K562 (cell line): ENCODE measurements around the gene ERC2. TPM values are rescaled to one million over a fixed set of nuclear protein-coding genes. Genes with fewer than 3 reads are reported as not detected.

Experiments used
- ATAC-seq: fragments of 200-7000 bp; cut with Tn5 transposase; 3 replicates; pipeline ENCODE4 v1.9.1; 2020; ENCODE audit warnings: moderate library complexity
- BruUV-seq: library from RNA; stranded (reverse); fragments of 400-500 nt; replicated peaks from 2 replicates; lab custom pipeline; 2021; lab: Mats Ljungman, UMichigan
- CTCF ChIA-PET: fragments of 300-600 bp; formaldehyde crosslinking; extraction: SDS; loops from one replicate; lab custom pipeline; 2021; ENCODE audit warnings: low intra/inter-chr PET ratio; lab: Yijun Ruan, JAX
- POLR2A ChIA-PET: fragments of 300-600, 350-650 bp; sonication (Branson Sonifier 250); formaldehyde crosslinking; extraction: SDS; loops from one replicate; lab custom pipeline; 2021; ENCODE audit warnings: antibody characterized with exemption, inconsistent platforms; lab: Yijun Ruan, JAX
- DNase-seq, 4 experiments: peaks; one replicate each; pipeline versions ENCODE4 v3.0.0 to v3.0.0-alpha.2; 2011 to 2018; ENCODE audit warnings: low spot score in 3 of 4, mixed read lengths in 3 of 4; ENCODE audit errors: extremely low read depth in 1 of 4
- FAIRE-seq: peaks from 2 replicates; lab custom pipeline; 2011; peaks lifted over from hg19 to GRCh38; lab: Jason Lieb, UNC
- H2AFZ ChIP-seq: 2 replicates; pipeline ENCODE4 v1.6.0; 2011; ENCODE audit warnings: low read depth, low read length, control low read depth, inconsistent platforms
- H3K27ac ChIP-seq: fragments of 200-600 bp; 3 replicates; pipeline ENCODE4 v1.8.0; 2011; ENCODE audit warnings: low read depth, mild to moderate bottlenecking, control low read depth, inconsistent platforms, low read length, moderate library complexity, mixed read lengths; ENCODE audit errors: extremely low read depth
- H3K27me3 ChIP-seq, 2 experiments: fragments of 300-600 bp in 1 of 2; 2 replicates in 1 of 2; 3 replicates in 1 of 2; pipeline versions ENCODE4 v1.6.0 to v1.8.0; 2011; ENCODE audit warnings: inconsistent platforms in 2 of 2, low read length in 2 of 2, mild to moderate bottlenecking in 1 of 2, mixed read lengths in 1 of 2, moderate library complexity in 1 of 2; ENCODE audit not compliant: control insufficient read depth in 2 of 2, insufficient read depth in 2 of 2
- H3K36me3 ChIP-seq: fragments of 300-600 bp; 3 replicates; pipeline ENCODE4 v1.8.0; 2011; ENCODE audit warnings: mild to moderate bottlenecking, low read length, inconsistent platforms; ENCODE audit not compliant: control insufficient read depth, insufficient read depth
- H3K4me1 ChIP-seq, 2 experiments: fragments of 200-600 bp in 1 of 2; replicated peaks in 1 of 2; 2 replicates in 1 of 2; 3 replicates in 1 of 2; pipeline versions ENCODE4 v1.5.1 to v1.8.0; 2011; ENCODE audit warnings: inconsistent platforms in 2 of 2, low read length in 2 of 2, mild to moderate bottlenecking in 1 of 2, mixed read lengths in 1 of 2, moderate library complexity in 1 of 2; ENCODE audit not compliant: control insufficient read depth in 2 of 2, insufficient read depth in 2 of 2
- H3K4me2 ChIP-seq: 2 replicates; pipeline ENCODE4 v1.6.1; 2011; ENCODE audit warnings: low read length, control low read depth, inconsistent platforms, mixed read lengths; ENCODE audit not compliant: insufficient read depth
- H3K4me3 ChIP-seq: fragments of 200-600 bp; sonication (generic), shearing (Covaris generic); 2 replicates; pipeline ENCODE4 v1.5.1; 2016; ENCODE audit warnings: control low read depth, inconsistent platforms
- H3K79me2 ChIP-seq: fragments of 200-600 bp; 3 replicates; pipeline ENCODE4 v1.8.0; 2011; ENCODE audit warnings: low read length, inconsistent platforms; ENCODE audit not compliant: control insufficient read depth, insufficient read depth
- H3K9ac ChIP-seq, 2 experiments: 2 replicates each; pipeline versions ENCODE4 v1.6.0 to v1.6.1; 2011; ENCODE audit warnings: low read depth in 2 of 2, low read length in 2 of 2, control low read depth in 1 of 2, inconsistent platforms in 1 of 2, mild to moderate bottlenecking in 1 of 2, mixed read lengths in 1 of 2; ENCODE audit not compliant: insufficient read depth in 1 of 2
- H3K9me1 ChIP-seq: one replicate; pipeline ENCODE4 v1.6.0; 2011; ENCODE audit warnings: inconsistent platforms, mild to moderate bottlenecking, low read length, moderate library complexity; ENCODE audit not compliant: control insufficient read depth, insufficient read depth
- H3K9me3 ChIP-seq: replicated peaks from 2 replicates; pipeline ENCODE4 v1.5.1; 2011; ENCODE audit warnings: low read depth, low read length, inconsistent platforms; ENCODE audit not compliant: control insufficient read depth, insufficient read depth
- H4K20me1 ChIP-seq: replicated peaks from 2 replicates; pipeline ENCODE4 v1.6.1; 2011; ENCODE audit warnings: low read length, inconsistent platforms, mixed read lengths; ENCODE audit not compliant: control insufficient read depth, insufficient read depth
- ETS2 ChIP-seq: IDR thresholded peaks from 2 replicates; pipeline ENCODE4 v1.6.1; 2016; ENCODE audit warnings: borderline replicate concordance, missing genetic modification characterization, mild to moderate bottlenecking, moderate library complexity, missing compliant biosample characterization; ENCODE audit not compliant: poor library complexity, severe bottlenecking
- HDAC2 ChIP-seq: fragments of 450-650 bp; IDR thresholded peaks from 2 replicates; pipeline ENCODE4 v1.6.1; 2016; ENCODE audit warnings: mild to moderate bottlenecking
- HMG20B ChIP-seq: fragments of 250-450 bp; sonication (Bioruptor Pico); IDR thresholded peaks from 2 replicates; pipeline ENCODE4 v1.5.0; 2021; ENCODE audit warnings: mild to moderate bottlenecking
- KAT2B ChIP-seq: IDR thresholded peaks from one replicate; pipeline ENCODE4 v1.6.1; 2012; ENCODE audit warnings: low read depth, mild to moderate bottlenecking, control low read depth, inconsistent platforms, low read length, moderate library complexity
- NR1H2 ChIP-seq: sonication (generic); formaldehyde crosslinking; IDR thresholded peaks from 2 replicates; pipeline ENCODE4 v1.4.0; 2020; ENCODE audit warnings: mild to moderate bottlenecking, missing genetic modification reagents
- NR3C1 ChIP-seq: sonication (generic); formaldehyde crosslinking; IDR thresholded peaks from 2 replicates; pipeline ENCODE4 v1.8.1; 2022; ENCODE audit warnings: missing genetic modification reagents
- TARDBP ChIP-seq: fragments of 450-650 bp; IDR thresholded peaks from 2 replicates; pipeline ENCODE4 v1.6.1; 2016
- ZFP30 ChIP-seq: fragments of 250-450 bp; sonication (Bioruptor Pico); IDR thresholded peaks from 2 replicates; pipeline ENCODE4 v1.8.0; 2022; ENCODE audit warnings: moderate library complexity, mild to moderate bottlenecking, inconsistent platforms, borderline replicate concordance
- ZNF143 ChIP-seq: sonication (generic); formaldehyde crosslinking; IDR thresholded peaks from 2 replicates; pipeline ENCODE4 v1.9.0; 2022; ENCODE audit warnings: mild to moderate bottlenecking, missing genetic modification reagents
- ZNF146 ChIP-seq: IDR thresholded peaks from one replicate; pipeline ENCODE4 v1.6.1; 2018; ENCODE audit warnings: missing compliant biosample characterization; ENCODE audit not compliant: unreplicated experiment
- ZNF282 ChIP-seq: sonication (generic); formaldehyde crosslinking; IDR thresholded peaks from 2 replicates; pipeline ENCODE4 v1.8.1; 2023; ENCODE audit warnings: missing genetic modification reagents
- ZNF785 ChIP-seq: fragments of 250-450 bp; sonication (Bioruptor Pico); IDR thresholded peaks from 2 replicates; pipeline ENCODE4 v1.4.0; 2020; ENCODE audit warnings: mild to moderate bottlenecking
- ZNF79 ChIP-seq: fragments of 250-450 bp; sonication (Bioruptor Pico); IDR thresholded peaks from 2 replicates; pipeline ENCODE4 v1.4.0; 2020; ENCODE audit warnings: low read depth, mild to moderate bottlenecking, moderate library complexity
- WGBS: fragments of 100-300 bp; shearing (Covaris generic); methylation state at CpG from one replicate; pipeline ENCODE4 v1.1.6; 2016; ENCODE audit warnings: low coverage, mixed read lengths; ENCODE audit not compliant: insufficient coverage; ENCODE audit errors: missing lambda C conversion rate; 5-methylcytosine and 5-hydroxymethylcytosine counted together
- in situ Hi-C: fragments of 300-500 bp; cut with MboI; formaldehyde crosslinking; loops from 4 replicates; pipeline ENCODE4 v1.15.0; 2018; ENCODE audit warnings: inconsistent platforms, mixed read lengths
- intact Hi-C: fragments of 100-400 bp; cut with micrococcal nuclease; formaldehyde crosslinking; loops from 2 replicates; pipeline ENCODE4 v1.14.2; 2022
- polyA plus RNA-seq, 8 experiments: library from polyadenylated mRNA; depleted of rRNA in 4 of 8; stranded (reverse) in 5 of 8; unstranded in 3 of 8; fragments of >200 nt; fragmentation: Nextera tagmentation in 2 of 8; fragmentation: Illumina TruSeq in 1 of 8; extraction: Ambion mirVana in 2 of 8; extraction: Trizol in 1 of 8; gene quantifications; 2 replicates each; pipeline versions ENCODE4 v1.2.1 to v1.2.3, GENCODE V29; 2011 to 2014; ENCODE audit warnings: inconsistent platforms in 1 of 8, missing spikeins in 1 of 8
- total RNA-seq, 7 experiments: library from RNA; depleted of rRNA in 6 of 7; stranded (reverse); fragments of >200 nt in 6 of 7; fragmentation: Illumina TruSeq in 2 of 7; extraction: Trizol in 2 of 7; gene quantifications; 2 replicates each; pipeline versions ENCODE4 v1.2.1 to v1.2.3, GENCODE V29; 2011 to 2021; ENCODE audit warnings: low replicate concordance in 1 of 7

ERC2 gene
- total and polyA plus RNA-seq, 9 of the 15 experiments (the other 6 are each of a cell fraction or from before 2014, with no cell fraction given), result 0.04 to 0.18 (median 0.07) TPM; not detected in 2

DNA sequence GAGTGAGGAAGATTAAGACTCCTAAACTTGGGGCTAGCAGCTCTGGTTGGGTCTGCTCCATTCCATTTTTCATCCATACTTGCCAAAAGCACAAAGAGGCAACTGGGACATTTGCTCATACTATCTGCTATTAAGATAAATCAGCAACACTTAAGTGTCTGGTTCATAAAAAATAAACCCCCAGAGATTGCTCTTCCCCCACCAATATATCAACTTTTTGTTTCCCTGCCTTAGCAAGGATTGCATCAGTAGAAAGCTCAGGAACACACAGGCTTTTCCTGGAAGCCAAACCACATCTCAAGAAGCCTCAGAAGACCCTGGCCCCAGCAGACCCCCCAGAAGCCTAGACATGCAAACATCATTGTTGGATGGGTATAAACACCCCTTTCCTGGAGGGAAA, 748.8 kb downstream of the ERC2 start (continued):
- TF ChIP-seq NR3C1 (CRISPR knock-in tag) (no peak), ZNF79 (CRISPR knock-in tag) (no peak), ZFP30 (CRISPR knock-in tag) (no peak), TARDBP (no peak), ZNF282 (CRISPR knock-in tag) (no peak)
- TF ChIP-seq, all 486 proteins: peak for 0

- TF ChIP-seq ZNF146 (no peak), ZNF143 (no peak), KAT2B (no peak), NR1H2 (CRISPR knock-in tag) (no peak), ETS2 (tag) (no peak), HMG20B (no peak), HDAC2 (no peak), ZNF785 (CRISPR knock-in tag) (no peak)
- Histone ChIP-seq H3K4me1 (no peaks in the 10 kb centered on the region), H3K27me3 (no peaks in the 10 kb centered on the region), H3K9ac (no peak overlapping the region), H2AFZ (no peak overlapping the region), H4K20me1 (no peaks in the 10 kb centered on the region), H3K4me3 (no peak overlapping the region), H3K36me3 (no peaks in the 10 kb centered on the region), H3K4me2 (no peak overlapping the region), H3K79me2 (no peaks in the 10 kb centered on the region), H3K9me3 (no peaks in the 10 kb centered on the region), H3K9me1 (no peaks in the 10 kb centered on the region), H3K27ac (no peak overlapping the region)
- WGBS, result 0% methylated on average over 3 of the region's 3 CpGs
- intact Hi-C loops, result no loop called here
- no peak for FAIRE-seq
- no peak for DNase-seq
- CTCF ChIA-PET, result no interaction called here
- no peak for ATAC-seq
- in situ Hi-C loops, result no loop called here
- no TSS peak for BruUV-seq
- POLR2A ChIA-PET, result no interaction called here
Measured at GRCh38 chr3:55719006-55719405, 749.3 kb downstream of the ERC2 start.
